GM12878 (cell line): ENCODE measurements around the gene IRS2. TPM values are rescaled to one million over a fixed set of nuclear protein-coding genes. Genes with fewer than 3 reads are reported as not detected.

ENCODE experiments used
- ATAC-seq: fragments of 200-7000 bp; cut with Tn5 transposase; 3 replicates; pipeline ENCODE4 v1.9.1; 2020; ENCODE audit warnings: mild to moderate bottlenecking, moderate library complexity
- BruUV-seq: library from RNA; stranded (reverse); fragments of 400-500 nt; replicated peaks from 2 replicates; lab custom pipeline; 2021; lab: Mats Ljungman, UMichigan
- CTCF ChIA-PET: fragments of 300-600 bp; sonication (Branson Sonifier 250); formaldehyde crosslinking; extraction: SDS; loops from one replicate; lab custom pipeline; 2021; ENCODE audit warnings: inconsistent platforms; lab: Yijun Ruan, JAX
- POLR2A ChIA-PET: fragments of 350-600 bp; formaldehyde crosslinking; extraction: SDS; loops from one replicate; lab custom pipeline; 2021; ENCODE audit warnings: inconsistent platforms; lab: Charles Lee
- RAD21 ChIA-PET: fragments of 300-600 bp; sonication (Branson Sonifier 250); formaldehyde crosslinking; loops from one replicate; lab custom pipeline; 2023; ENCODE audit warnings: antibody characterized with exemption; ENCODE audit not compliant: unreplicated experiment; lab: Charles Lee
- SMC1A ChIA-PET: fragments of 300-600 bp; sonication (Branson Sonifier 250); formaldehyde crosslinking; loops from one replicate; lab custom pipeline; 2023; ENCODE audit not compliant: unreplicated experiment, uncharacterized antibody; lab: Charles Lee
- DNase-seq: peaks from one replicate; pipeline ENCODE4 v3.0.0-alpha.2; 2011; ENCODE audit warnings: low read depth, low spot score
- FAIRE-seq: peaks from 3 replicates; lab custom pipeline; 2011; peaks lifted over from hg19 to GRCh38; lab: Jason Lieb, UNC
- H2AFZ ChIP-seq: 2 replicates; pipeline ENCODE4 v1.6.0; 2011; ENCODE audit warnings: low read depth, low read length, control low read depth; ENCODE audit not compliant: control insufficient read depth
- H3K27ac ChIP-seq: 2 replicates; pipeline ENCODE4 v1.5.1; 2011; ENCODE audit warnings: control low read depth; ENCODE audit not compliant: control insufficient read depth, insufficient read depth
- H3K27me3 ChIP-seq, 2 experiments: replicated peaks in 1 of 2; 2 replicates each; pipeline versions ENCODE4 v1.6.0 to v1.6.1; 2011; ENCODE audit warnings: low read length in 1 of 2; ENCODE audit not compliant: control insufficient read depth in 2 of 2, insufficient read depth in 2 of 2
- H3K36me3 ChIP-seq, 2 experiments: 2 replicates each; pipeline ENCODE4 v1.5.1; 2011; ENCODE audit warnings: low read length in 1 of 2; ENCODE audit not compliant: control insufficient read depth in 2 of 2, insufficient read depth in 2 of 2
- H3K4me1 ChIP-seq: 2 replicates; pipeline ENCODE4 v1.6.1; 2011; ENCODE audit warnings: mild to moderate bottlenecking, low read length, moderate library complexity, mixed read lengths; ENCODE audit not compliant: control insufficient read depth, insufficient read depth
- H3K4me2 ChIP-seq: 2 replicates; pipeline ENCODE4 v1.6.0; 2011; ENCODE audit warnings: control low read depth; ENCODE audit not compliant: control insufficient read depth, insufficient read depth
- H3K4me3 ChIP-seq: fragments of 200-600 bp; sonication (generic); 2 replicates; pipeline ENCODE4 v1.5.1; 2016
- H3K79me2 ChIP-seq: 2 replicates; pipeline ENCODE4 v1.6.0; 2011; ENCODE audit warnings: low read length; ENCODE audit not compliant: control insufficient read depth, insufficient read depth
- H3K9ac ChIP-seq: 2 replicates; pipeline ENCODE4 v1.8.0; 2011; ENCODE audit warnings: low read length, control low read depth, mixed read lengths; ENCODE audit not compliant: control insufficient read depth, insufficient read depth
- H3K9me3 ChIP-seq: replicated peaks from 3 replicates; pipeline ENCODE4 v1.5.1; 2011; ENCODE audit warnings: mild to moderate bottlenecking, low read length; ENCODE audit not compliant: control insufficient read depth, insufficient read depth
- H4K20me1 ChIP-seq: 2 replicates; pipeline ENCODE4 v1.6.0; 2011; ENCODE audit not compliant: control insufficient read depth, insufficient read depth
- IKZF1 ChIP-seq: fragments of 450-650 bp; conservative IDR thresholded peaks from 2 replicates; pipeline ENCODE4 v1.6.1; 2017; ENCODE audit warnings: antibody characterized with exemption, mild to moderate bottlenecking
- SP1 ChIP-seq: IDR thresholded peaks from one replicate; pipeline ENCODE4 v1.6.1; 2011; ENCODE audit warnings: low read depth, low read length
- SRF ChIP-seq, 2 experiments: IDR thresholded peaks; 2 replicates each; pipeline ENCODE4 v1.6.1; 2011; ENCODE audit warnings: low read depth in 2 of 2, low read length in 2 of 2, mild to moderate bottlenecking in 1 of 2, moderate library complexity in 1 of 2
- TCF12 ChIP-seq: IDR thresholded peaks from 2 replicates; pipeline ENCODE4 v1.6.1; 2011; ENCODE audit warnings: low read depth, mild to moderate bottlenecking, low read length
- ZNF217 ChIP-seq: fragments of 450-650 bp; IDR thresholded peaks from 2 replicates; pipeline ENCODE4 v1.6.1; 2017; ENCODE audit warnings: antibody characterized with exemption, mild to moderate bottlenecking
- WGBS: methylation state at CpG from one replicate; pipeline ENCODE4 v1.1.6; 2016; ENCODE audit warnings: low lambda C conversion rate; ENCODE audit not compliant: insufficient replicate concordance, insufficient coverage; ENCODE audit errors: missing lambda C conversion rate; 5-methylcytosine and 5-hydroxymethylcytosine counted together
- in situ Hi-C: fragments of 300-500 bp; cut with MboI; formaldehyde crosslinking; loops from 9 replicates; pipeline ENCODE4 v1.14.3; 2018; ENCODE audit warnings: mixed read lengths
- intact Hi-C: fragments of 100-400 bp; cut with micrococcal nuclease; formaldehyde crosslinking; loops from one replicate; pipeline ENCODE4 v1.14.2; 2022; ENCODE audit not compliant: unreplicated experiment
- polyA plus RNA-seq, 11 experiments: library from polyadenylated mRNA; depleted of rRNA in 4 of 11; unstranded in 6 of 11; stranded (reverse) in 5 of 11; fragments of >200 nt; fragmentation: Nextera tagmentation in 4 of 11; fragmentation: Illumina TruSeq in 1 of 11; extraction: Ambion mirVana in 4 of 11; extraction: Trizol in 1 of 11; gene quantifications; 1 replicate in 1 of 11; 2 replicates in 10 of 11; pipeline versions ENCODE4 v1.2.1 to v1.2.3, GENCODE V29; 2011 to 2016; ENCODE audit warnings: inconsistent platforms in 2 of 11, missing spikeins in 2 of 11, low read depth in 1 of 11
- total RNA-seq, 4 experiments: library from RNA; depleted of rRNA in 3 of 4; stranded (reverse); fragments of >200 nt in 3 of 4; fragmentation: Illumina TruSeq in 1 of 4; extraction: Trizol in 1 of 4; gene quantifications; 2 replicates each; pipeline versions ENCODE4 v1.2.1 to v1.2.3, GENCODE V29; 2013 to 2021
- TF ChIP-seq, protein P1 (sequence below): fragments of 450-650 bp; IDR thresholded peaks from 2 replicates; pipeline ENCODE4 v1.6.1; 2017; ENCODE audit warnings: antibody characterized with exemption, mild to moderate bottlenecking, moderate library complexity
- TF ChIP-seq, protein P2 (sequence below): fragments of 450-650 bp; IDR thresholded peaks from 2 replicates; pipeline ENCODE4 v1.6.1; 2017; ENCODE audit warnings: mild to moderate bottlenecking, moderate library complexity

IRS2 gene
- total and polyA plus RNA-seq, 10 of the 15 experiments (the other 5 are each of a cell fraction or from before 2014, with no cell fraction given) = 0.01 to 0.31 (median 0.07) TPM; not detected in 6

DNA sequence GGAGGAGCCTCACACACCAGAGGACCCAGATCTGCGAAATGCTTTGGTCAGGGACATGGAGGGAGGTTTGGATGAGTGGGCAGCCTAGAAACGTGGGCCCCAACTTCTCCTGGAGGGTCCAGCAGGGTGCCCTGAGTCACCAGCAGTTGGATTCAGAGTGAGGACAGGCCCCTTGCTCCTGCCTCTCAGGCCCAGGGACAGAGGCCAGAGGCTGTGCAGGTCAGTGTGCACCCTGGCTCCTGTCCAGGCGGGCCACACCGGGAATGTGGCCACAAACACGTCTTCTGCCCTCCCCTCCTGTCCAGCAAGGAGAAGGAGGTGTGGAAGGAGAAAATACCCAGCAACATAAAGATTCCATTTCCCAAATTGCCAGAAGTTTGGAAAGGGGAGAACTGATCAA is 19.4 kb downstream of the IRS2 start:
- Histone ChIP-seq H3K9me3 (no peaks in the 10 kb centered on the region), H3K79me2 (no peaks in the 10 kb centered on the region), H3K27ac (no peak overlapping the region), H2AFZ (no peak overlapping the region), H3K9ac (no peak overlapping the region), H3K4me3 (no peak overlapping the region), H3K27me3 (no peaks in the 10 kb centered on the region), H3K36me3 (no peaks in the 10 kb centered on the region), H3K4me2 (no peak overlapping the region), H4K20me1 (no peaks in the 10 kb centered on the region), H3K4me1 (no peaks in the 10 kb centered on the region)
- DNase-seq = no peak
- intact Hi-C loops (no loop called here), in situ Hi-C loops (no loop called here)
- no peak for FAIRE-seq
- no peak for ATAC-seq
- RAD21 ChIA-PET = no interaction called here
- WGBS = 0% methylated on average over 5 of the region's 5 CpGs
- CTCF ChIA-PET = no interaction called here
- POLR2A ChIA-PET = no interaction called here
- TF ChIP-seq, protein P1, sequence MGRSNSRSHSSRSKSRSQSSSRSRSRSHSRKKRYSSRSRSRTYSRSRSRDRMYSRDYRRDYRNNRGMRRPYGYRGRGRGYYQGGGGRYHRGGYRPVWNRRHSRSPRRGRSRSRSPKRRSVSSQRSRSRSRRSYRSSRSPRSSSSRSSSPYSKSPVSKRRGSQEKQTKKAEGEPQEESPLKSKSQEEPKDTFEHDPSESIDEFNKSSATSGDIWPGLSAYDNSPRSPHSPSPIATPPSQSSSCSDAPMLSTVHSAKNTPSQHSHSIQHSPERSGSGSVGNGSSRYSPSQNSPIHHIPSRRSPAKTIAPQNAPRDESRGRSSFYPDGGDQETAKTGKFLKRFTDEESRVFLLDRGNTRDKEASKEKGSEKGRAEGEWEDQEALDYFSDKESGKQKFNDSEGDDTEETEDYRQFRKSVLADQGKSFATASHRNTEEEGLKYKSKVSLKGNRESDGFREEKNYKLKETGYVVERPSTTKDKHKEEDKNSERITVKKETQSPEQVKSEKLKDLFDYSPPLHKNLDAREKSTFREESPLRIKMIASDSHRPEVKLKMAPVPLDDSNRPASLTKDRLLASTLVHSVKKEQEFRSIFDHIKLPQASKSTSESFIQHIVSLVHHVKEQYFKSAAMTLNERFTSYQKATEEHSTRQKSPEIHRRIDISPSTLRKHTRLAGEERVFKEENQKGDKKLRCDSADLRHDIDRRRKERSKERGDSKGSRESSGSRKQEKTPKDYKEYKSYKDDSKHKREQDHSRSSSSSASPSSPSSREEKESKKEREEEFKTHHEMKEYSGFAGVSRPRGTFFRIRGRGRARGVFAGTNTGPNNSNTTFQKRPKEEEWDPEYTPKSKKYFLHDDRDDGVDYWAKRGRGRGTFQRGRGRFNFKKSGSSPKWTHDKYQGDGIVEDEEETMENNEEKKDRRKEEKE = no peak
- TF ChIP-seq SP1 (no peak), TCF12 (no peak), ZNF217 (no peak), IKZF1 (no peak), SRF (IDR thresholded peaks at IDR 0.05; ENCODE audit: low read depth in 2 of 2, low read length in 2 of 2) (no peak)
- TF ChIP-seq, protein P2, sequence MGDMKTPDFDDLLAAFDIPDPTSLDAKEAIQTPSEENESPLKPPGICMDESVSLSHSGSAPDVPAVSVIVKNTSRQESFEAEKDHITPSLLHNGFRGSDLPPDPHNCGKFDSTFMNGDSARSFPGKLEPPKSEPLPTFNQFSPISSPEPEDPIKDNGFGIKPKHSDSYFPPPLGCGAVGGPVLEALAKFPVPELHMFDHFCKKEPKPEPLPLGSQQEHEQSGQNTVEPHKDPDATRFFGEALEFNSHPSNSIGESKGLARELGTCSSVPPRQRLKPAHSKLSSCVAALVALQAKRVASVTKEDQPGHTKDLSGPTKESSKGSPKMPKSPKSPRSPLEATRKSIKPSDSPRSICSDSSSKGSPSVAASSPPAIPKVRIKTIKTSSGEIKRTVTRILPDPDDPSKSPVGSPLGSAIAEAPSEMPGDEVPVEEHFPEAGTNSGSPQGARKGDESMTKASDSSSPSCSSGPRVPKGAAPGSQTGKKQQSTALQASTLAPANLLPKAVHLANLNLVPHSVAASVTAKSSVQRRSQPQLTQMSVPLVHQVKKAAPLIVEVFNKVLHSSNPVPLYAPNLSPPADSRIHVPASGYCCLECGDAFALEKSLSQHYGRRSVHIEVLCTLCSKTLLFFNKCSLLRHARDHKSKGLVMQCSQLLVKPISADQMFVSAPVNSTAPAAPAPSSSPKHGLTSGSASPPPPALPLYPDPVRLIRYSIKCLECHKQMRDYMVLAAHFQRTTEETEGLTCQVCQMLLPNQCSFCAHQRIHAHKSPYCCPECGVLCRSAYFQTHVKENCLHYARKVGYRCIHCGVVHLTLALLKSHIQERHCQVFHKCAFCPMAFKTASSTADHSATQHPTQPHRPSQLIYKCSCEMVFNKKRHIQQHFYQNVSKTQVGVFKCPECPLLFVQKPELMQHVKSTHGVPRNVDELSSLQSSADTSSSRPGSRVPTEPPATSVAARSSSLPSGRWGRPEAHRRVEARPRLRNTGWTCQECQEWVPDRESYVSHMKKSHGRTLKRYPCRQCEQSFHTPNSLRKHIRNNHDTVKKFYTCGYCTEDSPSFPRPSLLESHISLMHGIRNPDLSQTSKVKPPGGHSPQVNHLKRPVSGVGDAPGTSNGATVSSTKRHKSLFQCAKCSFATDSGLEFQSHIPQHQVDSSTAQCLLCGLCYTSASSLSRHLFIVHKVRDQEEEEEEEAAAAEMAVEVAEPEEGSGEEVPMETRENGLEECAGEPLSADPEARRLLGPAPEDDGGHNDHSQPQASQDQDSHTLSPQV = no peak
- BruUV-seq = no TSS peak
- SMC1A ChIA-PET = no interaction called here
